GM21360 (cell line): ENCODE measurements around the gene SPOCK2.
"Not testable (repeated sequence)": the region's sequence is repeated elsewhere in the genome, so short reads cannot be mapped to it uniquely, and the experiment has no call there.

ENCODE experiments used
- ATAC-seq: cut with Tn5 transposase; IDR thresholded peaks from one replicate; pipeline ENCODE4 v1.9.1; 2021; ENCODE audit warnings: mild to moderate bottlenecking, moderate library complexity; ENCODE audit not compliant: unreplicated experiment

Gene SPOCK2, protein sequence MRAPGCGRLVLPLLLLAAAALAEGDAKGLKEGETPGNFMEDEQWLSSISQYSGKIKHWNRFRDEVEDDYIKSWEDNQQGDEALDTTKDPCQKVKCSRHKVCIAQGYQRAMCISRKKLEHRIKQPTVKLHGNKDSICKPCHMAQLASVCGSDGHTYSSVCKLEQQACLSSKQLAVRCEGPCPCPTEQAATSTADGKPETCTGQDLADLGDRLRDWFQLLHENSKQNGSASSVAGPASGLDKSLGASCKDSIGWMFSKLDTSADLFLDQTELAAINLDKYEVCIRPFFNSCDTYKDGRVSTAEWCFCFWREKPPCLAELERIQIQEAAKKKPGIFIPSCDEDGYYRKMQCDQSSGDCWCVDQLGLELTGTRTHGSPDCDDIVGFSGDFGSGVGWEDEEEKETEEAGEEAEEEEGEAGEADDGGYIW

DNA sequence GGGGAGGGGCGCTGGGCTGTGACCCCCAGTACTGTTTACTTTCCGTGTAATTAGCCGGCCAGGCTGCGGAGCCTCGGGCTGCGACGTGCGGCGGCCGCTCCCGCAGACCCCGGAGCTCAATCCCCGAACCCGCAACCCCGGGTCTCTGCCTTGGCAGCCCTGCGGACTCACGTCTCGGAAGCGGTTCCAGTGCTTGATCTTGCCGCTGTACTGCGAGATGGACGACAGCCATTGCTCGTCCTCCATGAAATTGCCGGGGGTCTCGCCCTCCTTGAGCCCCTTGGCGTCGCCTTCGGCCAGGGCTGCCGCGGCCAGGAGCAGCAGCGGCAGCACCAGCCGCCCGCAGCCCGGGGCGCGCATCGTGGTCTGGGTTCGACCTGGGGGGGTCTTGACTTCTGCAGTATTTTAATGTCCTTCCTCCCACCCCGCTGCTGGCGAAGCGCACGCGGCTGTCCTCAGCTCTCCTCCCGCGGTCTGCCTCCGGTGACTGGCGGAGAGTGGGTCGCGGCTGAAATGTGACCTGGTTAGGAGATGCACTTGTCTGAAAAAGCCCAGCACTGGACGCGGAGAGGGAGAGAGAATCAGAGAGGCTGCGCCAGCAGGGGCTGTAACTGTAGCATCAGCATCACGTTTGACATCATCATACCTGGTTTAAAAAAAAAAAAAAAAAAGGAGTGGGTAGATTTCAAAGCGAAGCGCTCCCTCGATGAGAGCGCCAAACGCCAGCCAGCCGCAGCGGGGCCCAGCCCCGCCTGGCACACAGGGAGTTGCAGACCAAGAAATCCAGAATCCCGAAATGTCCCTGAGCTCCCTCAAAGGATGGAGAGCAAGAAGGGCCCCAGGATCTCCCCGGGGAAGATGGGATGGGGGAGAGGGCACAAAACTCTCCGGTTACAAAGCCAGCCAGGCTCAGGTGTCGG is at the start of gene SPOCK2:
Gene SPOCK2, minus strand, starts transcription at position 583 of the 920 bp plus-strand sequence. Its CDS starts 223 bp downstream, at position 360.
- no peak for ATAC-seq

DNA sequence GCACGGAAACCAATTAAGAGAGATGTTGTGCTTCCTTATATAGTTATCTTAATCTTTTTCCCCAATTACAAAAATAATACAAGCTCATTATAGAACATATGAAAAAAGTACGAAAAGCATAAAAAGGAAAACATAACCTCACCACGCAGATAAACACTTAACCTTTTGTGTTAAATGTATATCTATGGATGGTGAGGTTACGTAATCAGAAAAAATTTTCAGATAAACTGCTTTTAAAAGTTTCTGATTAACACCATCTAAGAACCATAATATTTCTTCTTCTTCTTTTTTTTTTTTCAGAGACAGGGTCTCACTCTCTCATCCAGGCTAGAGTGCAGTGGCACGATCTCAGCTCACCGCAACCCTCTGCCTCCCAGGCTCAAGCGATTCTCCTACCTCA is 49.2 kb upstream of the SPOCK2 start:
- no peak for ATAC-seq

DNA sequence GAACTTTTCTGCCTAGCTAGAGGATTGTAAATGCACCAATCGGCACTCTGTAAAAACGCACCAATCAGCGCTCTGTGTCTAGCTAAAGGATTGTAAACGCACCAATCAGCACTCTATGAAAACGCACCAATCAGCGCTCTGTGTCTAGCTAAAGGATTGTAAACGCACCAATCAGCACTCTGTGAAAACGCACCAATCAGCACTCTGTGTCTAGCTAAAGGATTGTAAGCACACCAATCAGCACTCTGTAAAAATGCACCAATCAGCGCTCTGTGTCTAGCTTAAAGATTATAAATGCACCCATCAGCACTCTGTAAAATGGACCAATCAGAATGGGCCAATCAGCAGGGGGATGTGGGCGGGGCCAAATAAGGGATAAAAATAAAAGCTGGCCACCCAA is 47.9 kb upstream of the SPOCK2 start:
- ATAC-seq, result not testable (repeated sequence)

DNA sequence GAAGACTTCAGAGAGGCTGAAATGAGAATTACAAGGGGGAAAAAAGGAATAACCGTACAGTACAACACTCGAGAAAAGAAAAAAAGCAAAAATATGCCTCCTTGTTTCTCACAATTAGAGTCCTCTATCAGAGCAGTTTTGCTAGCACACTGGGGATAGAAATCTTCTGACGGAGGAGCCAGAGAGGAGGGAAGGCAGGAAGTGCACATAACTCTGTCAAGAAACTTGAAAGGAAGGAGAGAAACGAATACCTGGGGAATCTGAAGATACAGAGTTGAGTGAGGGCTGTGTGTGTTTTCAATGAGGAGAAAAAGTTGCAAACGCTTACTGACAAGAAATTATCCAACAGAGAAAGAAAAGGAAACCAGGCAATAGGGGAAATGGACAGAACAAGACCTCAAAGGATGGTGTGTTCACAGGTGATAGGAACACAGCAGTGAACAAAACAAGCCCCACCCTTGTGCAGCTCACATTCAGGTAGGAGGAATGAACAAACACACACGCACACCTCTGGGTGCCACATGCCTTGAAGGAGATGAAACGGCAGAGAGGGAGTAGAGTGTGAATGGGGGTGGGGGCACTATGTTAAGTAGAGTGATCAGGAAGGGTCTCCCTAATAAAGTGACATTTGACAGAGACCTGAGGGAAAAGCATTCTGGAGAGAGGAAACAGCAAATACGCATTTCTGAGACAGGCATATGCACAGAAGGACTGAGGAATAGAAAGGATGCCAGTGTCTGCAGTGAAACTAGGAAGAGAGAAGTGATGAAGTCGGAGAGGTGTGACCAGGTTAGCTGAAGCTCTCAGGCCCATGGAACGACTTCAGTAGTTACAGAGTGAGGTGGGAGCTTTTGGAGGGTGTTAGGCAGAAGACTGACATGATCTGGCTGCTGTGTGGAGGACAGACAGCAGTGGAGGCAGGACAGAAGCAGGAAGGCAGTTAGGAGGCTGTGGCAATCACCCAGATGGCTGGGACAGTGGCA is 46.7 kb upstream of the SPOCK2 start:
- ATAC-seq, result no peak

DNA sequence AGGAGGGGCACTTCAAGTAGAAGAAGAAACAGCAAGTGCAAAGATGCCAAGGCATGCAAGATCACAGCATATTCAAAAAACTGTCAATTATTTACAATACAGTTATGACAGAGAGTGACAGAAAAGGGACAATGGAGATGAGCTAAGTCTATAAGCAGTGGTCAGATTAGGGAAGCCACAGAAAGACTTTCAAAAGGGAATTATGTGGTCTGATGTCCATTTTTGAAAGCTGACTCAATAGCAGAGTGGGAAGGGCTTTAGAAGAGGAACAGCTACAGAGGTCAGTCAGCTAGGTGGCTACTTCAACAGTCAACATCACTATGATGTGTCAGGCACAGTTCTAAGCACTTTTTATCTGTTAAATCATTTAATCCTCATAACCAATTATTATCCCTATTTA is 45.2 kb upstream of the SPOCK2 start:
- no peak for ATAC-seq

DNA sequence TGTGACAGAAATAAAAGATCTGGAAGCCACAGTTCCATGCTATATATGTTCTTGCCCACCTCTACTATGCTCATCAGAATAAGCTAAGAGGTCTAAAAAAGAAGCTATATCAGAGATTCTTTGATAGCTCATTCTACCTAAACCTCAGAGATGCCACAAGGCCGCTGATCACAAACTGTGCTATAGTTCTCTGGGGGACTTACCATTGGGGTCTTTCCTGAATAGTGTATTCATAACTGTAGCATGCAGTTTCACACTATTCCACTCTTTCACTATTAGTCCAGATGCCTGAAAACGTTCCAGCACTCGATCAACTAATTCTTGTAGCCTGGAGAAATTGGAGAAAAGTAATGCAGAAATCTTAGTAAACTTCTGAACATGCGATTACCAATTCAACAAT is 44.5 kb upstream of the SPOCK2 start:
- ATAC-seq, result no peak

DNA sequence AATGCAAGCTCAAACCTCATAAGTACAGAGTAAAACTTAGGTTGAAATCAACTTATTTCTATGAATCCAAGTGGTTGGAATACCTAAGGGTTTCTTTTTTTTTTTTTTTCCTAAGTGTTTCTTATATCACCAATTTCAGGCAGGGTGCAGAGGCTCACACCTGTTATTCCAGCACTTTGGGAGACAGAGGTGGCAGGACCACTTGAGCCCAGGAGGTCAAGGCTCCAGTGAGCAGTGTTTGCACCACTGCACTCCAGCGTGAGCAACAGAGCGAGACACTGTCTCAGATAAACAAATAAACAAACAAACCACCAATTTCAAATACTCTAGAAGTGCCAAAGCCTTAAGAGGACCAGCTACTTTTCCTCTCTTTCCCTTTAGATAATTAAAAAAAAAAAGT is 39.2 kb upstream of the SPOCK2 start:
- no peak for ATAC-seq

DNA sequence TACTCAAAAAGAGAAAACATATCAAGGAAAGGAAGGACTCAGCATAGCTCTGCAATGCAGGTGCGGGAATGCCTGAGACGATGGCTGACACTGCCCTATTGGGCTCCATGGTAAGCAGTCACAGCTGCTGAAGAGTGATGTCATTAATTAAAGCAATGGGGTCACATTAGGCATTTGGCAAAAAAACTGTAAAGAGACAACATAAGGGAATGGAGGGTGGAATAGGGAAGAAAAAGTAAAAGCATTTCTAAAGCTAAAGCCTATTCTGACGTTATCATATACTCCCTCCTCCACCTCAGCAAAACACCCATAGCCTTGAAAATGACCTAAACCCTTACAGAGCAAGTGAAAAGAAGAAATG is 38.5 kb upstream of the SPOCK2 start:
- no peak for ATAC-seq

DNA sequence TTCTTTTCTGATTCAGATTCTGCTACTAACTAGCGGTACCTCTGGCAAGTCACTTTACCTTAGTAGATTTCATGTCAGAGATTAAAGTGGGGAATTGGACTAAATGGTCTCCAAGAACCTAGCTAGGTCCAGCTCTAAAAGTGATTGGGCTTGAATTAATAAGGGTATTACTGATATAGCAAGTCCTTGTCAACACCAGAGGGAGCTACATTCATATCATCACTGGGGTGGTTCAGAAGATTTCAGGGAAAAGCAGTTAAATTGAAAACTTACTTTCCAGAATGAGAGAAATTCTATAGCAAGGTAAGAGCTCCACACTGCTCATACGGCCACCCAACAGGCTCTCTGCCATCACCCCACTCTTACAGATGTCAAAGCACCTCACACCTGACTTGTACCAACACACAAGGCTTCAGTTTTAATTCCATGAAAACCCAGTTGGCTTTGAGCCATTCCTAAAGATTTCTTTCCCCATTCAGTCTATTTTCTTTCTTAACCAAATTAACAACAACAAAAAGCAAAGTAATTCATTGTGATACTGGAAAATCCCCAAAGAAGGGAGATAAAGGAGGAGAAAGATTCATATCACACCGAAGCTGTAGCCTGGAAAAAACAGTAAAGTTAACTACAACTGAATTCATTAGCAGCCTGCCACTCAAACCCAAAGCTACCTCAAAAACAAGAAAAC is 38.0 kb upstream of the SPOCK2 start:
- ATAC-seq, result no peak

DNA sequence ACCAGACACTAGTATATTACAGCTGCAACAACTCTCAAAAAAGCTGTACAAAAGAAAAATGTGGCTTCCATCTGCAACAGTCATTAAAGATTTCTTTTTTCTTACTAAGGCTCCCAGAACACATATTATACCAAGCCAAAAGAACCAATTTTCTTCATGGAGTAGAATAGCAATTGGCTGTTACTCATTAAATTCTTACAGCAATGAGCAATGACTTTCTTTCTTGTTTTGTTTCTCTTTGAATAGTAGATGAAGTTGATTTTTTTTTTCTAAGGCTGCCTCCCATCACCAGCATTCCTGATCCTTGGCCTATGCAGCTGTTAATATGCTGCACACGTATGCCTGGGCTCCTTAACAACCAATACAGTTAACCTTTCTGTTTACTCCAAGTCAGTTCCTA is 36.6 kb upstream of the SPOCK2 start:
- ATAC-seq, result no peak

DNA sequence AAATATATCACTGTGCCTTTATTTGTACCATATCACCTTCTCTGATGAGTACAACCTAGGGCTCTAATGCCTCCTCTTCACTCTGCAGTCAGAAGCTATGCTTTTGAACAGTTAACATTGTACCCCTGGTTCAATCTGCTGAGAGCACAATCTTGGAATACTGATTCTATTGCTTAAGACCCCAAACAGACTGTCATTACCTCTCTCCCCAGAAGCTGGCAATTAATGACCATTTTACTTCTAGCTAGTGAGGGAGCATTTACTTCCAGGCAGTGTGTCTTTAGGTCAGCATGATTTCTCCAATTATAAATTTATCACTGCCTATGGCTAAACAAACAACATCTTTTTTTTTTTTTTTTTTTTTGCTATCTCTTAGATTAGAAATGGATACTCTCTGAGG is 36.0 kb upstream of the SPOCK2 start:
- ATAC-seq, result no peak

DNA sequence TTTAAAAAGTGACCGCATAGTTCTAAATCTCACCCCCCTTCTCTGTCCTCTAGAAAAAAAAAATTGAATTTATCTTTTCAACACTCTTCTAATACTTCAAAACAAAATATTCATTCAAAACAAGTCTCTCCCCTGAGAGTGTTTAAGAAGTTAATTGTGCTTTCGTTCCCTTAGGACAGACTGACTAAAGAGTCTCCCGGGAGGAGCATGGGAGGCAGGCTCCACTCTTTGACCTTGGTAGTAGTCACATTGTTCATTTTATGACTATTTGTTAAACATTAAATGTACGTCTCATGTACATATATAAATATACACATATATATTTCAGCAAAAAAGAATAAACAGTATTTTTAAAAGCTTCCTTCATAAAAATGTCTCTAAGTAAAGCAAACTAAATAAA is 35.3 kb upstream of the SPOCK2 start:
- no peak for ATAC-seq

DNA sequence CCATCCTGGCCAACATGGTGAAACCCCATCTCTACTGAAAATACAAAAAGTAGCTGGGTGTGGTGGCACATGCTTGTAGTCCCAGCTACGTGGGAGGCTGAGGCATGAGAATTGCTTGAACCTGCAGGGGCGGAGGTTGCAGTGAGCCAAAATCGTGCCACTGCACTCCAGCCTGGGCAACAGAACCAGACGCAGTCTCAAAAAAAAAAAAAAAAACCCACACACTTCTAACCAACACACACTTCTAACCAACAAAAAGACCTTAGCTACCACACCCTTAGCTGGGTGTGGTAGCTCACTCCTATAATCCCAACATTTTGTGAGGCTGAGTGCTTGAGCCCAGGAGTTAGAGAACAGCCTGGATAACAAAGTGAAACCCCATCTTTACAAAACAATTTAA is 33.9 kb upstream of the SPOCK2 start:
- ATAC-seq, result no peak

DNA sequence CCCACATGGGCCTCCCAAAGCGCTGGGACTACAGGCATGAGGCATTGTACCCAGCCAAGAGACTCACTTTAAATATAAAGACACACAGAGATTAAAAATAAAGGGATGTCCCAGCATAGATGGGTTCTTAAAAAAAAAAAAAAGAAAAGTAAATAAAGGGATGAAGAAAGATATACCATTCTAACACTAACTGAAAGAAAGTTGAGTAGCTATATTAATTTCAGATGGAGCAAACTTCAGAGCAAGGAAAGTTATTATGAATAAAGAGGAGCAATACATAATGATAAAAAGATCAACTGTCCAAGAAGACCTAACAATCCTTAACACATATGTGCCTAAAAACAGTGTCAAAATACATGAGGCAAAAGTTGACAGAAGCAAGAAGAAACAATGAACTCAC is 33.0 kb upstream of the SPOCK2 start:
- ATAC-seq, result no peak

DNA sequence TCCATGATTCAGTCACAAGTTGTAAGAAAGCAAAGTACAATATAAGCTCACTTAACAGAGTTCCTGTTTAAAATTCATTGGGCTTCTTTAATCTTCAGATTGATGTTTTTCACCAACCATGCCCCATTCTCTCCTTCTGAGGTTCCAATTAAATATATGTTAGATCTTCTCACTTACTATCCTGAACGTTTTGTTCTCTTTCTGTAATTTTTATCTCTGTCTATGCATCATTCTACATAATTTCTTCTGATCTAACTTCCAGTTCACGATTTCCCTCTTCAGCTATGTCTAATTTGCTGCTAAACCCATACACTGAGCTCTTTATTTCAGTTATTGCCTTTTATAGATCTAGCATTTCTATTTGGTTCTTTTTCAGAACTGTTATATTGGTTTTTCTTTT is 28.0 kb upstream of the SPOCK2 start:
- no peak for ATAC-seq

DNA sequence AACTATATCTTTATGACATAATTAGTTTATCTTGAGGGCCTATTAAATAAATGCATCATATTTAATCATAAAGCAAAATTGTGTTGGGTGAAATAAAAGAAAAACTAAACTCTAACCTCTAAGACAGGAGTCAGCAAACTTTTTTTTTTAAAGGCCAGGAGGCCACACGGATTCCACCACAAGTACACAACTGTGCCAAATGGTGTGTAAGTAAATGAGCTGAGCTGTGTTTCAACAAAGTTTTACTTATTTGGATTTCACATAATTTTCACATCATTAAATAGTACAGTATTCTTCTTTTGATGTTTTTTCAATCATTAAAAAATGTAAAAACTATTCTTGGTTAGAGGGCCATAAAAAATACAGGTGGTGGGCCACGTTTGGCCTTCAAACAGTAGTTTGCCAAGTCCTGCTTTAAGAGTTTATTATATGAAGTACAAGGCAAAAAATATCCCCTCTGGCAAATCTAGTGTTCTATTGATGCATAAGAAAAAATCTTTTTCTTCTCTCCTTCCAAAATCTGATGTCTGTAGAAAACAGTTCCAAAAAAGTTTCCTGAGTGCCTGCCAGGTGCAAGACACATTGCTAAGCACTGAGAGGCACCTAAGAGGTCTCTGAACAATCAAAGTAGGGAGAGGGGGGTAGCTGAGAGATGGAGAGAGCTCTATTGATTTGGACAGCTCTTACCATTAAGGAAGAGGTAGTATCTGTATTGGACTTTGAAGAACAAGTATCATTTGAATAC is 26.5 kb upstream of the SPOCK2 start:
- no peak for ATAC-seq

DNA sequence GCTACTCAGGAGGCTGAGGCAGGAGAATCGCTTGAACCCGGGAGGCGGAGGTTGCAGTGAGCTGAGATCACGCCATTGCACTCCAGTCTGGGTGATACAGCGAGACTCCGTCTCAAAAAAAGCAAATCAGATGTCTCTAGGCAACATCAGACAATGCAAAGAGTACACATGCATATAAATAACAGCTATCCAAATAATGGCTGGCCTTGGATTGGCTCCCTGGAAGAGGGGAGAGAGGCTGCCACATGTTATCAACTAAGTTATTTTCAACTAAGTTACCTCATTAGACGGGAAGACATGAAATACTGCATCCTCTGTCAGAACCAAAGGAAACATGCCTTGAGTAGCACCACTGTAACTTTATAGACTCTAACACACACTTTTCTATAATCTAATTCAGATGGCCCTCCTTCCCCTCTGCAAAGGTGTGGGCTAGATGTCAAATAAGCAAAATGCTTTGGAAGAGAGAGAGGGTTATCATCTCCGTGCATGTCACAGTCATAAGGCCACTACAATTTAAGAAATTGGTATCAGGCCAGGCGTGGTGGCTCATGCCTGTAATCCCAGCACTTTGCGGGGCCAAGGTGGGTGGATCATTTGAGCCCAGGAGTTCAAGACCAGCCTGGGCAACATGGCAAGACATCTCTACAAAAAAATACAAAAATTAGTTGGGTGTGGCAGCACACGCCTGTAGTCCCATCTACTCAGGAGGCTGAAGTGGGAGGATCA is 22.5 kb upstream of the SPOCK2 start:
- ATAC-seq, result no peak

DNA sequence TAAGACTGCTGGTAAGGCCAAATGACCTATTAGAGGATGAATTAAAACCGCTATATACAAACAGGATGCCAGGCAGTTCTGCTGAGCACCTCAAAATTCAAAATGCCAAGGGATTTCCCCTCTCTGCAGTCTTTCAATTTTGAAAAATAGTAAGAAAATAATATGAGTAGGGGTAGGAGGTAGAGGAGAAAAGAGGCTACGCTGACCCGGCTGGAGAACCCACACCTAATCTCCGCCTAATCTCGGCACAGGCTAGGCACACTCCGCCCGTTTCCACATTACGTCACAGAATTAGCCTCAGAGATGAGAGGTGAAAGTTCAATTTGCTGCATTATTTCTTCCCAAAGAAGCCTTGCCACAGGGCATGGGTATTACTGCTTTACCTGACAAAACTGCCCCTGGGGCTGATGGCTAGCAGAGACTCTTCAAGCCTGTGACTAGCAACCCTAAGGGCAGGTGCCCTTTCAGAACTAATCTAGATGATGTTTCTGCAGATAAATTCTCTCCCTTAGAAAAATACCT is 21.3 kb upstream of the SPOCK2 start:
- ATAC-seq, result no peak
